GM21526 (cell line): ENCODE results near the gene DHRS7C.
"Not testable (repeated sequence)": the region's sequence is repeated elsewhere in the genome, so short reads cannot be mapped to it uniquely, and the experiment has no call there.

ENCODE experiments used
- ATAC-seq: cut with Tn5 transposase; IDR thresholded peaks from one replicate; pipeline ENCODE4 v1.9.1; 2021; ENCODE audit warnings: moderate library complexity; ENCODE audit not compliant: unreplicated experiment, low FRiP score

DHRS7C gene

DNA sequence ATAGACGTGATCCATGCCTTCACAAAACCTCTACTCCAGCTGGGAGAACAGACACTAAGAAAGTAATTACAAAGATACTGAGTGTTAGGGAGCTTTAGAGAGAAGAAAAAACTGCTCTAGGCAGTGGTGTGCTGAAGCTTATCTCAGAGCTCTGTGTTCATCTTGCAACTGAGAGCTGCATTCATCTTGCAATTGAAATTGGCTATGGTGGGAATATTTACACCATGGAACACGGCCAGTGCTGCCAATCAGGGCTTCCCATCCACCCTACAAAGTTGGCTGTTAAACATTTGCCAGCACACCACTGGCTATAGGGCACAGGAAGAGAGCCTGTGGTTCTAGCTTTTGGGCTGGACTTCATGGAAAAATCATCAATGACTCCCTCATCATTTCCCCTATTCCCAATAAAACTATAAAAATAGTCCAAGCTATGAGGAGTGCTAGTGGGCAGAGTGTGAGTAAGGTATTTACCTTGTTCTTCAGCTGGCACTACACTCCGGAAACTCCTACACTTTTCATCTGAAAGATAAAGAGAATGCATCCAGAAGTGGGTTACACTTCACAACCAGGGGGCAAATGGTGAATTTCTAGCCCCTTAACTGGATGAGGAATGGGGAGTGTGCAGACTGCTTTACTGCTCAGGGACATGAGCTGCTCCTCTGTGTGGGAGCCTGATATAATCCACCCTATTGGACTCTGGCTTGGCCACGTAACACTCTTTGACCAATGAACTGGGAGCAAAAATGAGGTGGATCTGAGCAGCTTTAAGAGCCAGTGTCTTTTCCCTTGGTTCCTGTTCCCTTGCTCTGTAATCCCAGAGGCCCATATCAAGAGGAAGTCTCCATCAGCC, 18.9 kb upstream of the DHRS7C start:
- no peak for ATAC-seq

DNA sequence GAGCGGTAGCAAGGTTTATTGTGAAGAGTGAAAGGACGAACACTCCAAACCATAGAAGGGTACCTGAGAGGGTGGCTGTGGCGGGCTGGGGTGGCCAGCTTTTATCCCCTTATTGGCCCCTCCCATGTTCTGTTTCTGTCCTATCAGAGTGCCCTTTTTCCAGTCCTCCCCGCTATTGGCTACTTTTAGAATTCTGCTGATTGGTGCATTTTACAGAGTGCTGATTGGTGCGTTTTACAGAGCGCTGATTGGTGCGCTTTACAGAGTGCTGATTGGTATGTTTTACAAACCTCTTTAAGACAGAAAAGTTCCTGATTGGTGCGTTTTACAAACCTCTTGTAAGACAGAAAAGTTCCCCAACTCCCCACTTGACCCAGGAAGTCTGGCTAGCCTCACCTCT, 18.0 kb upstream of the DHRS7C start:
- ATAC-seq: no peak

DNA sequence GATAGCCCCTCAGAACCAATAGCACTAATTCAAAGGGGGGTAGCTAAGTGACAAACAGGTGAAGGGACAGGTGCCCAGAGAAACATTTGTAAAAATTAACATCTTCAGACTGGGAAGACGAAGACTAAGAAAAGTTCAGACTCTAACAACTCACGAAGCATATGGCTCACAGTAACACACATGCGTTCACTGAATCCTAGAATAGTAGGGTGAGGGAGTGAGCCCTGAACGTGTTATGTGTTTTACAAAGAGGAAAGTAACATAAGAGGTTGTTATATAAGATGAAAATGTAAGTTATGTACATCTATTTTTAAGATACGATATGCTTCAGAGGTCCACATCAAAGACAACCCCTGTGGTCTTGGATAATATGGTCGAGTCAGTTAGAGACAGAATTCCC, 15.3 kb upstream of the DHRS7C start:
- ATAC-seq: no peak

DNA sequence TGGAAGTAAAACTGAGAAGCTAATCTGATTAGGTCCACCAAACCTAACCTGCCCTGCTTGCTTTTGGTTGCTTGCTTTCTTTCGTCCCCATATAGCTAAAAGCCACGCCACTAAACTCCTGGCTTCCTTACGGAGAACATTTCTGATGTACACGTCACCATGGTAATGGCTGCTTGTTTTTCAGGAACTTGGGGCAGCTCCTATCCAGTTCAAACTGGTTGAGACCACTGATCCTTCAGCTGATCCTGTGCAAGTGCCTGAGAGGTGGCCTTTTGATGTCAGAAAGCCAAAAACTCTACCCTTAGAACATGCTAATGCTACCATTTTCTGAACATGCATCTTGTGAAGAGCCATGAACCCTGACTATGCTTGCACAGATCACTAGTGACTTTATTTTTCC, 14.4 kb upstream of the DHRS7C start:
- ATAC-seq: no peak

DNA sequence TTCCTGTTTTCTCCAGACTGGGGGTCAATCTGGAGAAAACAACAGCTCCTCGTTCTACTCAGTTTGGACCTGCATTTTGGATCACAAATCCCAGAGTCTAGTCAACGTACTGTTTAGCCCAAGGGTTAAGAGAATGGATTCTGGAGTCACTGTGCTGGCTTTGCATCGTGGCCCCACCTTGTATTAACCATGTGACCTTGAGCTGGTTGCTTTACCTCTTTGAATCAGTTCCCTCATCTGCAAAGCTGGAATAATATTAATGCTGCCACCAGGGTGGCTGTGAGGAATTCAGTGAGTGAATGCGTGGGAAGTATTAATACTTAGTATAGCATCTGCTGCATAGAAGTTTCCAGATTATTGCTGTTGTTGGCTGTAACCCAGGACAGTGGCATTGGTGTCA, 11.3 kb upstream of the DHRS7C start:
- ATAC-seq: no peak

DNA sequence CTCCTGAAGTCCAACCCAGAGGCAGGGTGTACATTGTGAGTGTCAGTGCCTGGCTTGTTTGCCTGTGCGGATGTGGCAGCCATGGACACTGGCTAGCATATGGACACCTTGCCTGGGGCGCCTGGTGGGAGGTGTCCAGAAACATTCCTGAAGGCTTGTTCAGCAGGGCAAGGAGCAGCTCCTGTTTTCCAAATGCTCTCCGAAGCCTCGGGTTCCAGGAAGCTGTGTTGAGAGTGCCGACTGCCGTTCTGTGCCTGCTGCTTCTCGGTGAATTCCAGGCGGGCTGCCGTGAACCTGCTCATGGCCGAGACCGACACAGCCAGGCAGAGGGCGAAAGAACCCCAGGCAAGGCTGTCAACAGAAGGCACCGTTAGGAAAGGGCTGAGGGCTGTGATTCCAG, 10.9 kb upstream of the DHRS7C start:
- ATAC-seq: no peak

DNA sequence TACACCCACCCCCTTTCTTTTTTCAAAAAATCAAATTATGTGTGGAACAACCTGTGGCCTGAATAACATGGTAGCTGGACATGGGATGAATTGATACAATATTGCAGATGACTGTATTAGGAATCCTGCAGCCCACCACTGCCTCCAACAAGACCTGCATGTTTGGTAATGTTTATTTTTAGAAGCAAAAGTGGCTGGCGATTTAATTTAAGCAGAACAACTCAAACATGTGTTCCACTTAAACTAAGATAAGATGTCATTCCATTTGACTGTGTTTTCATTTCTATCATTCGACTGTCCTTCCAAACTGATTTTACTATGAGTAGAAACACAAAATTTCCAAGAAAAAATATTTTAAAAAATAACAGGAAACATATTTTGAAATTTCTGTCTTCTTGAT, 10.1 kb upstream of the DHRS7C start:
- no peak for ATAC-seq

DNA sequence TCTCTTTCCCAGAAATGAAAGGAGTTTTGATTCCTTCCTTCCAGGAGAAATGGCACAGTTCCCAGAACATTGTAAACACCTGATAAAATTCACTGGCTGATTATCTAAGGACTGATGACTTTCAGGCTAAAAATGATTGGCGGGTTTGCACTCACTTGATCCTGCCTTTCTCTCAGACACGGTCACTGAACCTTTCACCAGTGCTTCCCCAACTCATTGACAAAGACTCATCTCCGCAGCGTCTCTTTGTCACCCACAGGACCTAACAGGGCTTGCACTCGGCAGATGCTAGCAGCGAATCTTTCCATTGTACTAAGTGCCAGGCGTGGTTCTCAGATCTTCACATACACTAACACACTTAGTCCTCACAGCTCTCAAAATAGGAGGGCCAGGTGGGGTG, 7.3 kb upstream of the DHRS7C start:
- no peak for ATAC-seq

DNA sequence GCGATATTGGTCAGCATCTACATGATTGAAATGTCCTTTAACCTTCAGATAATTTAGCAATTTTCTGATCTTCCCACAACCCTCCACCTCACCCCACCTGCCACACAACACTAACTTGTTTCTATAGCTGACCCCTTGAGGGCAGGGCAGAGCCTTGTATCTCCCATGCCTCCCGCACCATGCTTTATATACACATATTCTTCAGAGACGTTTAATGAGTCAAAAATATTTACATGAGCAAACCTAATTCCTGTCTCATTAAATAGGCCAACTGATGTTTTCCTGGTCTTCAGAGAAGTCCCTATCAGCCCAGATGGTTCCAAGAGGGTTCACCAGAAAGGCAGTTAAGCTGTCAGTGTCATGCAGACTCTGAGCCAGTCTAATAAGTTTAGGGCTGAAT, 6.6 kb upstream of the DHRS7C start:
- ATAC-seq: no peak

DNA sequence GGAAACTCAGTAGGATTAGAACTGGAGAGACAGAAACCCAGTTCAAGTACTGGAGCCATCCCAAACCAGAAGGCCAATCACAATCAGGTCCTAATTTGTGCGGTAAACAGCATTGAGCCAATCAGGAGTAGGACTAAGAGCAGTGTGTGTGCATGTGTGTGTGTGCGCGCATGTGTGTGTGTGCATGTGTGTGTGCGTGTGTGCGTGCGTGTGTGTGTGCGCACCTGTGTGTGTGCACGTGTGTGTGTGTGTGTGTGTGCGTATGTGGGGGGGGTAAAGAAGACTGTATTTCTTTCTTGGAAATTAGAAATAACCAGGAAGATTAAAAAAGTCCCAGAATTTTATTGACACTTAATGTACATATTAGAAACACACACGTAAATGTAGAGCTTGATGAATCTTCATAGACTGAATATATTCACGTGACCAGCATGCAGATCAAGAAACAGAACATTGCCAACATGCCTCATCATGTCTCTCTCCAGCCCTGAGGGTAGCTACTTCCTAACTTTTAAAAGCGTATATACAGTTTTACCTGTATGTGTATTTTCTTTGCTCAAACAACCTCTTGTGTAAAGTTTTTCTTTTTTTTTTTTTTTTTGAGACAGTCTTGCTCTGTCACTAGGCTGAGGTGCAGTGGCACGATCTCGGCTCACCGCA, 919 bp upstream of the DHRS7C start:
- ATAC-seq: no peak

DNA sequence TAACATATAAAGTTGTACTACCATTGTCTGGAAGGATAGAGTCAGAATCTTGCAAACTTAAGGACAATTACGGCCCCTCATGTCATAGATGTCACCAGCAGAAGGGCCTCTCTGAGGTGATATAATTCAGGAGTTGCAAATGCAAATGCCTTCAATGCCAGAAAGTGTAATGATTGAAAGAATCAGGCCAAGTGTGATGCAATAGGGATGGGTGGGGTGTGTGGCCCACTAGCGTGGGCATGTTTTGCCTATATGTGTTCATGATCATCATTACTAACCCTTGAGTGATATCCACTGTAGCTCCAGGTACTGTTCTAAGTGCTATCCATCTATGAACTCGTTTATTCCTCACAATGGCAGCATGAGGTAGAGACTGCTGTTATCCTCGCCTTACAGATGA, 1.1 kb downstream of the DHRS7C start:
- no peak for ATAC-seq

DNA sequence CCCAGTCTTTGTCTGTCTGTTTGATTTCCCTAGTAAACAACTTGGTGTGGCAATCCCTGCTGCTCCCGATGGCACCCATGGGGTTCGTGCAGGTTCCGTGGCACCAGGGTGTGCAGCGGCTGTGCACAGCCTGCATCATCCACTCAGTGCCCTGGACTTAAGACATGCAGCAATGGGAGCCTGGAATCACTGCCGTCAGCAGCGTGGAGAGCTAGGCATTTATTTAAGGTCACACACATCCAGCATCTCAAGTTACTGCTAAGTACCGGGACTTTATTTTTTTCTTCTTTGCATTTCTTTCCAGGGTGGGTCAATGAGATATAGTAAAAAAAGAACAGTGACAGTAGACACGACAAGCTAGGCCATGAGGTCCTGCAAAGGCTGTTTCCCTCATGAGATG, 2.8 kb downstream of the DHRS7C start:
- ATAC-seq: no peak

DNA sequence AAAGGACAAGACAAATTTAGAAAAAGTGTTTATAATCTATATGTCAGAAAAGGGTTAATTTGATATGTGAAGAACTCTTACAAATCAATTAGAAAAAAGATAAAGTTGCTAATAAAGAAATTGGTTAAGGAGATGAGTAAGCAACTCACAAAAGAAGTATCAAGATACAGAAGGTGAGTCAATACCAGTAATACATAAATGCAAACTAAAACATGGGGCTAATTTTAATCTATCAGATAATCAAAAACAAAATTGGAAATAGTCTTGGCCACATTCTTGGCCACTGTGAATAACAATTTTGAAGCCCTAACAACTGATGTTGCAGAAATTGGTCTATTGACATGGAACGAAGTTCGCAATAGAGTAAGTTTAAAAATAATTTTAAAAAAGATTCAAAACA, 6.8 kb downstream of the DHRS7C start:
- no peak for ATAC-seq

DNA sequence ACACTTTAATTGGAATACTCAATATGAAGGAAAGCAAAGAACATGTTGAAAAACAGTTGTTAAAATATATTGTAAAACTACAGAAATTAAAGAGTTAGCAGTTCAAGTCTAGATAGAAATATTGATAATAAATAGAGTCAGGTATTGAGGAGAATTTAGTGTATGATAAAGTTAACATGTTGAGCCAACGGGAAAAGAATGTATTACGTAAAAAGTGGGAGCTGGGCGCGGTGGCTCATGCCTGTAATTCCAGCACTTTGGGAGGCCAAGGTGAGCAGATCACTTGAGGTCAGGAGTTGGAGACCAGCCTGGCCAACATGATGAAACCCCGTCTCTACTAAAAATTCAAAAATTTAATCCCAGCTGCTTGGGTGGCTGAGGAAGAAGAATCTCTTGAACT, 7.9 kb downstream of the DHRS7C start:
- ATAC-seq: not testable (repeated sequence)

DNA sequence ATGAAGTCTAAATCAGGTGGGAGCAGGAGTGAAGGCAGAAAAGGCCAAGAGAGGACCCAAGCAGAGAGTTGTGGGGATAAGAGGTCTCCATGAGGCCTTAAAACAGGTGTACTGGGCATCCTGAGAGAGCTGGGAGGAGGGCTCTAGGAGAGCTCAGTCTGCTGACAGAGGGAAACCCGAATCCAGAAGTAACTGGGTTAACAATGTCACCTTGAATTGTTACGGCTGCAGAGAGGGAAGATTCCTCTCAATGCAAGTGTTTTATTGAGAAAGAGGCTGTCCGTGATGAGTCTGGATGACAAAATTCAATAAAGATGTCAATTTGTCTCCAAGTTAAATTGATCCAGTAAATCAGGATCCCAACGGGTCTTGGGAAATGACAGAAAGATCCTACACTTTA, 8.3 kb downstream of the DHRS7C start:
- no peak for ATAC-seq

DNA sequence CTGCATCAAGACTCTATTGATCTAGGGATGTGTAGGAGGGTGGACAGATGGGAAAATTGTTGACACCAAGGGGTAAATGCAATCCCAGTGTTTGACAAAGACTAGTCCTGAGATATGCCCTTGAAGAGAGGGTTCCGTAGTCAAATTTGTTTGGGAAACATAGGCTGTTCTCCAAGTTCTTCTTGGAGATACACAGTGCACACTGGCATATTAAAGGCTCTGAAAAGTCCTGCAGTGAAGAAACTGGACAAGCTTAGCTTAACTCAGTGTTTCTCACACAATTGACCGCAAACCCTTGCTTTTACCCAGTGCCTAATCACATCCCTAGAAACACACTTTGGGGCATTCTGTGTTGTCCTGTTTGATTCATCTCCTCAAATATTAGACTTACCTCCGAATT, 10.8 kb downstream of the DHRS7C start:
- no peak for ATAC-seq

DNA sequence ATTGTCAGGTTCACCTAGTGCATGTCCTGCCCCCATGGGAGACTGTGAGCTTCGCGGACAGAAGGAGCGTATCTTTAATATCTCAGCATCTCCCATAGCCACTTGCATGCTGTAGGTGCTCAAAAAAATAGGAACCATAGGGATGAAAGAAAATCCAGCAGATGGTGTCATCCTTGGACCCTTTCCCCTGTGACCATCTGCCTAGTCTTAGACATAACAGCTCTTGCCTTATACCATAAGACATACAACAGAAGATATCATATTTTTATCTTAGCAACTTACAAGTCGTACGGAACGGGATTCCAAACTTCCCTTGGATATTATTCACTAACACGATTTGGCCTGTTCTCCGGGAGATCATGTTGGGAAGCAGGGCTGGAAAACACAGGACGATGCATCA, 14.5 kb downstream of the DHRS7C start:
- ATAC-seq: no peak

DNA sequence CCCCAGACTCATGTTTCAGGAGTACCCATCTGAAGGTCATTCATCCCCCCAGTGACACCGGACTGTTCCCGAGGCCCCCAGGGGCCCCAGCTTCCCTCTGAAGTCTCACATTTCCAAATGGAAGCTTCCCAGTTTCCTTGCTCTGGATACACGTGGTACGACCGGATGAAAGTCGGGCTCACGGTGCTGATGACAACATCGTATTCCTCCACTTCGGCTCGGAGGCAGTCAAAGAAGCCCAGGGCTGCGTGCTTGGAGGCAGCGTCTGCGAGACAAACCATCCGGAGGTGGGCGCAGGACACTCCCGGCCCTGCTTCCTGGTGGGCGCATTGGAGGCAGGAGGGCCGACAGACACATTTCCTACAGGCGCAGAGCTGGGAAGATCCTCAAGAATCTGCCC, 18.7 kb downstream of the DHRS7C start:
- no peak for ATAC-seq

DNA sequence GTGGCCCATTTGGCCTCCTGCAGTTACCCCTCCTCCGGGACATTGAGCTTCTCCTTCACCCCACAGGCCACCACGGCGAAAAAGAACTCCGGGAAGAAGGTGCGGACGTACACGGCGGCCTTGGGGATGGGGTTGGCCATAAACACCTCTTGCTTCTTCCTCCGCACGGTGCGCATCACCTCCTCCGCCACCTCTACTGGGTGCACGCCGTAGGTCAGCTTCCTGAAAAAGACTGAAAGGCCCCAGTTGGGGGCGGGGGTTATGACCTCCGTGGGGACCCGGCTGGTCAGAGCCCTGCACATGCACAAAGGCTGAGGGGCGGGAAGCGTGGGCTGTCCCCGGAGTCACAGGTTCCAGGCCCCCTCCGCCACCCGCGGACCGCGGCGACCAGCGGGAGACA, 19.9 kb downstream of the DHRS7C start:
- ATAC-seq: no peak

DNA sequence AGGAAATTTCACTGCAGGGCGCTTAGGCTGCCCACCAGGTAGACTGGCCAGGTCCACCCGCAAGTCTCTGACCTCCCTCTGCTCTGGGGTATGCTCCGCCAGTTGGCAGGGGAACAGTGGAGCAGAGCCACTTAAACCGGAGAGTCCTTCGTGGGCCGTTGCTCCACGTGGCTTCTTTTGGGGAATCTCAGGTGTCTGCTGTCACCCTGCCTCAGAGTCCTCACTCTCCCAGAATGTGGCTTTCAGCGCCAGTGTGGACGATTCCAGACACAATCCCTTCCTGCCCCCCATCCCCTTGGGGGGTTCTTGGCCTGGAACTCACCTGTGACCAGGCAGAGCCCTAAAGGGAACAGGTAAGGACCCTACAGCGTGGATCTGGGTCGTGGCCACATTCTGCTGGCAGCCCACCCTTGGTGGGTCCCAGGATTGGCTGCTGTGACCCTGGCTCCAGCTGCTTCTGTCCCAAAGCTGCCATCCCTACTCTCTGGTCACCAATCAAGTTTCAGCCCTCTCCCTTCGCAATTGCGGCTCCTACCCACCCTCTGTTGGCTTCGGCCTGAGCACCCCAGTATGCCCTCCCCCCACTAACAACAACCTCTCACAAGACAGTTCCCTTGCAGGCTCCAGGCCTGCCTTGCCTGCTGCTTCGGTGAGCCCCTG, 22.2 kb downstream of the DHRS7C start:
- ATAC-seq: no peak

DNA sequence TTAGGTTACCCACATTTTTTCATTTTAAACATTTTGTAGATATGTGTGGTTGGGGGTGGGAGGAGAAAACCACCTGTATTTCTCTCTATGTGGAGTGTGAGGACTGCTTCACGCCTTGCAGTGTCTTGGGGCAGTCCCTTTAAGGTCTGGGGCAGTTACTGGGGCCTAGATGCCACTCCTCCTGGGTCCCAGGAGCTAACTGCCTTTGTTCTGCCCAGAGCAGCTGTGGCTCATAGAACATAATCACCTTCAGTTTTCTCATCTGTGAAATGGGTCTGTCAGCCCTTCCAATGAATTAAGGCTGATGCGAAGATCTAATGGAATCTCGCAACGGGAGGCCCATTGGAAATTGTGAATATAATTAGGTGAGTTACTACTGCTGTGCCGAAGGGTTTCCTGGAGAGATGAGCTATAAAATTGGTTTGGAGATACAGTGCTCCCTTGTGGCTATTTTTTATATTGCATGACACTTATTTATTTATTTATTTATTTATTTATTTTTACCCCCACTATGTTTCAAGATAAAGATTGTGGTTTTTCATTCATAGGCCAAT, 22.9 kb downstream of the DHRS7C start:
- ATAC-seq: no peak
